ENCODE measurements around the gene CNKSR1.

Gene CNKSR1, protein sequence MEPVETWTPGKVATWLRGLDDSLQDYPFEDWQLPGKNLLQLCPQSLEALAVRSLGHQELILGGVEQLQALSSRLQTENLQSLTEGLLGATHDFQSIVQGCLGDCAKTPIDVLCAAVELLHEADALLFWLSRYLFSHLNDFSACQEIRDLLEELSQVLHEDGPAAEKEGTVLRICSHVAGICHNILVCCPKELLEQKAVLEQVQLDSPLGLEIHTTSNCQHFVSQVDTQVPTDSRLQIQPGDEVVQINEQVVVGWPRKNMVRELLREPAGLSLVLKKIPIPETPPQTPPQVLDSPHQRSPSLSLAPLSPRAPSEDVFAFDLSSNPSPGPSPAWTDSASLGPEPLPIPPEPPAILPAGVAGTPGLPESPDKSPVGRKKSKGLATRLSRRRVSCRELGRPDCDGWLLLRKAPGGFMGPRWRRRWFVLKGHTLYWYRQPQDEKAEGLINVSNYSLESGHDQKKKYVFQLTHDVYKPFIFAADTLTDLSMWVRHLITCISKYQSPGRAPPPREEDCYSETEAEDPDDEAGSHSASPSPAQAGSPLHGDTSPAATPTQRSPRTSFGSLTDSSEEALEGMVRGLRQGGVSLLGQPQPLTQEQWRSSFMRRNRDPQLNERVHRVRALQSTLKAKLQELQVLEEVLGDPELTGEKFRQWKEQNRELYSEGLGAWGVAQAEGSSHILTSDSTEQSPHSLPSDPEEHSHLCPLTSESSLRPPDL

GRCh38 chr1:26177182-26177684, at the start of gene CNKSR1:
CNKSR1 (plus strand) TSS chr1:26177491; CDS start chr1:26177548, 57 bp downstream.
- DNase-seq: no peak

- DNase-seq: no peak
Measured at GRCh38 chr1:26129778-26130177, 47.5 kb upstream of the CNKSR1 start.

DNA sequence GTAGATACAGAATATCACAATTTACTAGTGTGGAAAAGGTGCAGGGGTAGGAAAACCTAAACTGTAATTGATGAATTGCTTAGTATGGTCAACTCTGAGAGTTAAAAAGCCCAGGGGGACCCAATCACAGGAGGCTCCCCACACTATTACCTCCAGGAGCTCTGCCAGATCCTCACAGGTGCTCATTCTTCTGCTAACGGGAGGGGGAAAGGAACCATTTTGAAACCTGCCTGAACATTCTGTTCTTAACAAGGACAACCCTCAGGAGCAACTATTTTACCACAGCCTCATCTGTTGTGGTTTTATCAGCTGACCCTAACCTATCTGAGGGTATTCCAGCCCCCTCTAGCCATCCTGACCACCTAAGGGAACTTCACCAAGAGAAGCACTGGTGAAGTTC, 46.6 kb upstream of the CNKSR1 start:
- no peak for DNase-seq

GRCh38 chr1:26132128-26132833, 45.0 kb upstream of the CNKSR1 start:
- DNase-seq: no peak

GRCh38 chr1:26132834-26133167, 44.5 kb upstream of the CNKSR1 start:
- no peak for DNase-seq

GRCh38 chr1:26134466-26134865, 42.8 kb upstream of the CNKSR1 start:
- DNase-seq: no peak

DNA sequence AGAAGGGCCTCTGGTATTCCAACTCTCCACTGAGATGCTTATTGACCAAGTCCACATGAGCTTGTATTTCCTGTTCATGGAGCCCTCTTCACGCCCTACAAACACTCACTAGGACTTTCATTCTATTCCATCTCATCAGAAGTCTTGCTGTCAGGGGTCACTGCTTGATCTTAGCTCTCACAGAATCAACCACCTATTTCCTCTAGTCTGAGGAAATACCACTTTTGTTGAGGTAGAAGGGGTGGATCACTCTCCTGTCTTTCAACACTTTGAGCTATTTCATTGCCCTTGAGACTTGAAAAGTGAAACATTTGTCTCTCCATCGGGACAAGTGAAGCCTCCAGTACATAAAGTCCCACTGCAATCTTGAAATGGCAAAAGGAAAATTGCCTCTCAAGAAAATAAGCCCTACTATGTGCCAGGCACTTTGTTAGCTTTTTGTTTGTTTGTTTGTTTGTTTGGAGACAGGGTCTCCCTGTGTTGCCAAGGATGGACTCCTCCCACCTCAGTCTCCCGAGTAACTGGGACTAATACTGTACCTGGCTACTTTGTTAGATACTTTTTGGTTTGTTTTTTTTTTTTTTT, 38.2 kb upstream of the CNKSR1 start:
- DNase-seq: no peak

- DNase-seq: no peak
Measured at GRCh38 chr1:26142159-26142558, 35.1 kb upstream of the CNKSR1 start.

DNA sequence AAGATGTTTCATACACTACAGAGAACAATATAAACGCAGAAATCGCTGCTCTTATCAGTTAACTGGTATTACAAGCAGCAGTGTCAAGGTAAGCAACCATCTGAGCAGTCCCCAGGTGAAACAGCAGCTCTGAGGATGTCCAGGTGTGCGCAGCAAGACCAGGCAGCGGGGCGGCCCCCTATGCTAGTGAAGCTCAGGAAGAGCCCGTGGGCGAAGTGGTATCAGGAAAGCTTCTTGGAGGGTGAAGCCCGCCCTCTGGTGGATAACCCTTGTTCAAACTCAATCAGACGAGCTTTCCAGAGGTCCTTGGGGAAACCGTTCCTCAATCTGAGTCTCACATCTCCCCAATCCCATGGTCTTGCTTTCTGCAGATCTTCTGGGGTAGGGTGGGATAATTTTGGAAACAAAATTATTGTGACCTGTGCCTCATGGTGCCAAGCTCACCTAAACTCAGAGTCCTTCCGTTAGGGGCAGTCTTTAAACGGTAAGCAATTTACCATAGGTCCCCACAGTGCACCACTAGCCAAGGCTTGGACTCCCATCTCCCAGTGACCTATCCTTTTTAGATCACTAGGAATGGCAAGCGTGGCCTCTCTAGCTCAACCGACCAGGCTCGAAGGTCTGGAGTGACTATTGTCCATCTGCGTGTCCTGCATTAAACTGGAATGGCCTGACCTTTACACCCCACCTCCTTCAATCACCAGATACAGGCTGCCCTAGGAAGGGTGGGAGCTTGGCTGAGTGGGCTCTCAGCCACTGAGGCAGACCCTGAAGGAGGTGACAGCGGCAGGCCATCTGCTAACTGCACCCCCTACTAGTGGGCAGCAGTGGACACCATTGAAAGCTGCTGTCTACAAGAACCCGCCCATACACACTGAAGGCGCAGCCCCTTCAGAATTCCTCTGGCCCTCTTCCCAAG, 32.0 kb upstream of the CNKSR1 start:
- DNase-seq: peak; percentile 75 to 84

GRCh38 chr1:26145960-26146294, 31.4 kb upstream of the CNKSR1 start:
- DNase-seq: no peak

- DNase-seq: no peak
Measured at GRCh38 chr1:26148887-26149286, 28.4 kb upstream of the CNKSR1 start.

GRCh38 chr1:26153966-26154532, 23.2 kb upstream of the CNKSR1 start:
- no peak for DNase-seq

DNA sequence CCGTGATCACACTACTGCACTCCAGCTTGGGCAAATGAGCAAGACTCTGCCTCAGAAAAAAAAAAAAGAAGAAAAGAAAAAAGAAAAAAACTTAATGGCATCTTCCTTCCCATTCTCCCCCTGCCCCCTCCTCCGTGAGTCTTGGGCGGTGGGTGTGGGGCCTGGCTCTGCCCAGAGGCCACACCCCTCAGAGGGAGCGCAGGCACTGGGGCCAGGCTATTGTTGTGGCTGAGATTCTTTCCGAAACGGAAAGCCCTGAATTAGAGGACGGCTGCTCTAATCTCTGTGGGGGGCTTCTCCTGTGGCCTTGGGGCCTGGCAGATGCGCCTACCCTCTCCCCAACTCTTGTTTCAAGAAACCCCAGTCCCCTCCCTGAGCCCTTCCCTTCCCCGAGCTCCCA, 22.5 kb upstream of the CNKSR1 start:
- no peak for DNase-seq

DNA sequence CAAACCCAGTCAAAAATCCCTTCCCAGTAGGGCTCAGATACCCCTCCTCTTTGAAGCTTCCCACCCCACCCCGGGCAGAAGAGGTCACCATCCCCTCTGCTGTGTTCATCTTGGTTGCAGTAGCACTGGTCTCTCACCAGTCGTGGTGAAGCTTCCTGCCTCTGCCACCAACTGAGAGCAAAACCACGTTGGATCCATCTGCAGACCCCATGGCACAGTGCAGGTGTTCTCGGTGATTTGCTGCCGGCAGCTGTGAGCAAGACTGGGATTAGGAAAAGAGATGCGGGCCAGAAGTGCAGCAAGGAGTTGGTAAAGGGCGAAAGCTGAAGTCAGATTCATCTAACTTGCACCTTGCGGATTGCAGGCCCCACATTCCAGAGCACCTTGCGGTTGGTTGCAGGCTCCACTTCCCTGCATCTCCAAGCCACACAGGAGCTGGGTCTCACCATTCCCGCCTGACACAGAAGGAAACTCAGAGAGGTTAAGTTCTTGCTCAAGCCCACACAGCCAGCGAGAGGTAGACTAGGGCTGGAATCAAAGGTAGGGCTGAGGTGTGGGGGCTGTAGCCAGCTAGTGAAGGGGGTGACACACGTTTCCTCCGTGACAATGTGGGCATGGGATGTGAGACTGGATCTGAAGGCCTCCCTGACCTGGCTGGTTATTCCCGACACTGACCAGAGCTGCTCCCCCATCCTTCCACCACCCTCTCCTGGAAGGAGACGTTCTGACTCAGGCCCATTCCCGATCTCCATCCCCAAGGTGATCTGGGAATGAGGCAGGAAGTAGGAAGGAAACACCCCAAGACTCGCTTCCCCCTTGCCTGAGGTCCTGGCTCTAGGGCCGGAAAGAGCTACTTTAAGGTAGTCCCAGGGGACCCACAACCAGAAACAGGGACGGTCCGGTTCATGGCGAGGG, 21.7 kb upstream of the CNKSR1 start:
- no peak for DNase-seq

GRCh38 chr1:26156285-26157038, 20.8 kb upstream of the CNKSR1 start:
- no peak for DNase-seq

- DNase-seq: no peak
Measured at GRCh38 chr1:26158271-26158907, 18.9 kb upstream of the CNKSR1 start.

GRCh38 chr1:26158908-26159742, 18.2 kb upstream of the CNKSR1 start, which contains the start of gene FAM110D:
FAM110D (plus strand) TSS chr1:26159079; CDS start chr1:26161292, 2,213 bp downstream.
- DNase-seq: no peak

DNA sequence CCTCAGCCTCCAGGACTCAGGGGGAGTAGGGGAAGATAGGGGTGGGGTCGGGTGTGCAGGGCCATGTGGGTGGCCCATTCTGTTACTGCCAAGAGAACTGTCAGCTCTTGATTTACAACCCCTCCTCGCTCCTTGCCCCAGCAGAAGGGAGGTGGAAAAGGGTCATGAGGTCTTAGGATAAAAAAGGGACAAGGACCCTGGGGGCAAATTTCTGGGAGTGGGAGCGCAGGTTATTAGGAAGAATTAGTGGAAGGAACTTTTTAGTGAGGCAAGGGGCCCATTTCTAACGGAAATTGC, 17.6 kb upstream of the CNKSR1 start:
- DNase-seq: no peak

Measured in activated CD4-positive, alpha-beta T cell treated with anti-CD3 and anti-CD28 coated beads for 4 hours (primary cell).